Activated CD8-positive, alpha-beta memory T cell treated with anti-CD3 and anti-CD28 coated beads, Interleukin-2, amount 50 U/mL, for 4 hours (primary cell): ENCODE results near the gene PGM2L1.

Source experiments
- DNase-seq: peaks from one replicate; pipeline ENCODE4 v3.0.0-alpha.2; 2020

Gene PGM2L1

DNA sequence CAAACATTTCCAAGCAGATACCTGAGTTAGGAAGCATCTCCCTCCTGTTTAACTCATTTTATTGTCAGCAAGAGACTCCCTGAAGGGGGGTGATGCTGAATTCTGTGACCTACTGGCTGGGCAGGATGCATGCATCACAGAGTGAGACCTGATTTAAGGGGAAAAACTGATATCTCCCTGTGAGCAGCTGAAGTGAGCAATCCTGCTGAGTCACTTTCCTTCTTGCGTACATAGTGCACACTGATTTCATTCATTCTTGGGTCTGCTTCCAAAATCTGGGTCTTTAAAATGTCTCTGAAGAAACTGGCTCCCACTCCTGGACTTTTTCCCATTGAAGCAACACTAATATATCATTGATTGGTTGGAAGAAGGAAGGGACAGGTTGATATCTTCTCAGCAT is 110.1 kb downstream of the PGM2L1 start:
- no peak for DNase-seq

GRCh38 chr11:74284466-74284865 is 113.8 kb downstream of the PGM2L1 start:
- no peak for DNase-seq

DNA sequence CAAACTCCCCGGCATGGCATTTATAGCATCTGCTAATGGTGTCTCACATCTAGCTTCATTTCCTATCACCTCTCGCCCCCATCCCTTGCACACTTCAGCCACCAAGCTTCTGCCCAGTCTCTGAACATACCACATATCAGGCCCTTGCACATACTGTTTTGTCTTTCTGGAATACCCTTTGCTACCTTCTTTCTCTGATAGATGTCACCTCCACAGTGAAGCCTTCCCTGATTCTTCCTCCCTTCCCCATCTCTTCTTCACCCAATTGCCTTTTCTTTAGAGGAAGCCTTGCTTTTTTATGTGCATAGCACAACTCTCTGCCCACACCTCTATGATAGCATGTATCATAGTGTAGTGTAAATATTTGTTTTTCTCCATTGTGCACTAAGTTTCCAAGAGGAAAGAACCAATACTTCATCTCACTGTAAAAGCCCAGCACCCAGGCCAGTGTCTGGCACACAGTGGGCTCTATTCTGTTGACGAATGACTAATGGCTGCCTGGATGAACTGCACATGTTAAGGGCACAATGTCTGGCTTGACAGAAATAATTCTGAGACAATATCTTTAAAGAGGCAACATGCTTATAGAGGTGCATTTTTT is 114.6 kb downstream of the PGM2L1 start:
- DNase-seq = no peak

- DNase-seq = no peak
These were observed 115.3 kb downstream of the PGM2L1 start for GRCh38 chr11:74282914-74283371.

DNA sequence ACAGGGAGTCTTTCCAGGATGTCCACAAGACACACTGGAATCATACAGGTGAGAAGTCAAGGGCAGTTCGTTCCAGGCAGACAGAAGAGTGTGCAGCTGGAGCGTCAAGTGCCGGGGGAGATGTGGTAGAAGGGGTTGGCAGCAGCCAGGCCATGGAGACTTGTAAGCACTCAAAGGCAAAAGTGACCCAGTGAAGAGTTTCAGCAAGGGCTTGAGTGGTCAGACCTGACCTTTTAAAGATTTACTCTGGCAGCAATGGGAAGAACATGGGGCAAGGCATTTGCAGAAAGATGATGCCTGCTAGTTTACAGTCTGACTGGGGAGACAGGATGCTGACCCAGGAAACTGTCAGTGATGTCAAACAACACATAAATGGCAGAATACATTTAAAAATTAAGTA is 115.8 kb downstream of the PGM2L1 start:
- DNase-seq = no peak

DNA sequence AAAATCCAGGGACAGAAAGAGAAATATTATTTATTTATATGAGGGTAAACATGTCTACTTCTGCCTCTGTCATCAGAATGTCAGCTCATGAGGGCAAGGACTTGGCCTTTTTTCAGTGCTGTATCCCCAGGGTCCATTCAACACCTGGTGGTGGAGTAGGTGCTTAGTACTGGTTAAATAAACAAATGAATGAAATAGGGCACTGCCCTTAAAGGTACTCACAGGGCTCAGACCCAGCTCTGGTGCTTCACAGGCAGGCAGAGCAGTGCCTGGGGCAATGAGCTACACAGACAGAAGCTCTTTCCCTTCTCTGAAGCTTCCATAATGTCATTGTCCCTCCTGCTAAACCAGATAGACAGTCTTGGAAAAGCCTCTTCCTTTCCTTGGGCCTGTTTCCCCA is 117.7 kb downstream of the PGM2L1 start:
- DNase-seq = no peak
